GM10266 (cell line): ENCODE data around the gene ZNRF3.

Experiments used
- DNase-seq: peaks from one replicate; pipeline ENCODE4 v3.0.0; 2012; ENCODE audit errors: extremely low spot score
- CTCF ChIP-seq: IDR thresholded peaks from 2 replicates; pipeline ENCODE4 v1.5.1; 2012; ENCODE audit warnings: mild to moderate bottlenecking, low read depth; ENCODE audit not compliant: control insufficient read depth, insufficient read depth; ENCODE audit errors: missing control alignments

Gene ZNRF3

GRCh38 chr22:28988457-28988856 is 105.1 kb downstream of the ZNRF3 start:
- DNase-seq = no peak
- TF ChIP-seq CTCF = no peak

GRCh38 chr22:28989035-28989464 is 105.7 kb downstream of the ZNRF3 start:
- no peak for TF ChIP-seq CTCF
- DNase-seq = no peak

- no peak for TF ChIP-seq CTCF
- no peak for DNase-seq
Observed at GRCh38 chr22:28989484-28989883, 106.1 kb downstream of the ZNRF3 start.

GRCh38 chr22:28989912-28990311 is 106.5 kb downstream of the ZNRF3 start:
- TF ChIP-seq CTCF = no peak
- no peak for DNase-seq

- no peak for TF ChIP-seq CTCF
- DNase-seq = no peak
Observed at GRCh38 chr22:28992565-28993356, 109.4 kb downstream of the ZNRF3 start.

- no peak for TF ChIP-seq CTCF
- no peak for DNase-seq
Observed at GRCh38 chr22:28994522-28994921, 111.2 kb downstream of the ZNRF3 start.

GRCh38 chr22:28995551-28995950 is 112.2 kb downstream of the ZNRF3 start:
- DNase-seq = no peak
- no peak for TF ChIP-seq CTCF
